Suprapubic skin (tissue), 4 donors: ENCODE measurements around the gene LENG1. TPM values are rescaled to one million over a fixed set of nuclear protein-coding genes. Genes with fewer than 3 reads are reported as not detected.
A peak's percentile ranks its signal among the peaks of the same experiment; 100 is the strongest.
"Not testable (repeated sequence)": the region's sequence is repeated elsewhere in the genome, so short reads cannot be mapped to it uniquely, and the experiment has no call there.

Experiments
- DNase-seq, 2 donors: peaks; one replicate each; pipeline ENCODE4 v3.0.0-alpha.2; 2019; ENCODE audit warnings: low spot score in 2 of 2
- H3K27ac ChIP-seq: fragments of 200-600 bp; sonication (generic); one replicate; pipeline ENCODE4 v1.5.1; 2019
- H3K27me3 ChIP-seq: fragments of 200-600 bp; sonication (generic); one replicate; pipeline ENCODE4 v1.5.1; 2019
- H3K36me3 ChIP-seq: fragments of 200-600 bp; sonication (generic); one replicate; pipeline ENCODE4 v1.5.1; 2019
- H3K4me1 ChIP-seq: fragments of 200-600 bp; sonication (generic); one replicate; pipeline ENCODE4 v1.5.1; 2019
- H3K4me3 ChIP-seq: fragments of 200-600 bp; sonication (generic); one replicate; pipeline ENCODE4 v1.5.1; 2019; ENCODE audit warnings: mild to moderate bottlenecking
- H3K9me3 ChIP-seq: fragments of 200-600 bp; sonication (generic); one replicate; pipeline ENCODE4 v1.5.1; 2019
- EP300 ChIP-seq: sonication (generic); formaldehyde crosslinking; IDR thresholded peaks from one replicate; pipeline ENCODE4 v1.6.1; 2017; ENCODE audit warnings: antibody characterized with exemption
- POLR2A ChIP-seq, 2 donors: fragments of 450-650 bp; IDR thresholded peaks; one replicate each; pipeline ENCODE4 v1.6.1; 2017; ENCODE audit warnings: antibody characterized with exemption in 2 of 2, mild to moderate bottlenecking in 2 of 2, moderate library complexity in 2 of 2
- POLR2AphosphoS5 ChIP-seq, 3 donors: sonication (generic); formaldehyde crosslinking; IDR thresholded peaks; one replicate each; pipeline ENCODE4 v1.6.1; 2017; ENCODE audit warnings: antibody characterized with exemption in 3 of 3
- WGBS: methylation state at CpG from one replicate; pipeline ENCODE4 v1.1.5; 2018; 5-methylcytosine and 5-hydroxymethylcytosine counted together
- total RNA-seq, 4 donors: library from RNA; depleted of rRNA; stranded (reverse); fragments of >200 nt; gene quantifications; one replicate each; pipeline ENCODE4 v1.1.0, GENCODE V29; 2016
- TF ChIP-seq, protein P1 (sequence below), 2 donors: fragments of 200-600 bp in 1 of 2; fragments of 450-650 bp in 1 of 2; sonication (generic) in 1 of 2; IDR thresholded peaks; one replicate each; pipeline ENCODE4 v1.5.1; 2016 to 2019; ENCODE audit warnings: antibody characterized with exemption in 2 of 2, mild to moderate bottlenecking in 1 of 2, moderate library complexity in 1 of 2

Gene LENG1
- total RNA-seq, 4 donors from 2014 or later: 2.6 to 4.6 (median 4.0) TPM

DNA sequence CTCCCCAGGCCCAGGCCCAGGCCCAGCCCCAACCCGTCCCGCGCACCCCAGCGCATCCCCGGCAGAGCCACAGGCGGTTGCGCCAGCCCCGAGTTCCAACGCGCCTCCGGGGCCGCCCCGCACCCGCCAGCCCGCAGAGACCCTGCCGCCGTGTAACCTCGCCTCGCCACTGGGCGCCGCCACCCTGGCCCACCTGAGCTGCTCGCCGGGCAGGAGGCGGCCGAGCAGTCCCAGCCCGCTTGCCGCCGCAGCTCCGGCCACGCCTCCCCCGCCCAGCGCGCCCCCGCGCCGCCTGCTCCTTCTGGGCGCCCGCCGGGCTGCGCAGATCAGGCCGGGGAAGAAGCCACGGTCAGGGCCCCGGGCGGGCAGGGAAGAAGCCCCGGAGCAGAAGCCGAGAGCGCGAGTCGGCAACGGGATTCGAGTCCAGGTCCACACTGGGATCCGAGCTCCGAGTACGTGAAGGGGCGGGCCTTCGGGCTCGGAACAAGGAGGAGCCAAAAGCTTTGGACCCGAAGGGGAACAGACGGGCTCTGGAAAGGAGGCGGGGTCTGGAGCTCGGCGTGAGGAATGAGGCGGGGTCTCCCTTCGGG, 29.7 kb upstream of the LENG1 start, which contains the start of gene MBOAT7:
TSS of gene MBOAT7 (minus strand) at position 436 of the 590 bp plus-strand sequence. CDS start 1,072 bp downstream, outside the sequence.
- TF ChIP-seq EP300 (no peak), POLR2AphosphoS5 (IDR thresholded peaks at IDR 0.05) (no peak)
- TF ChIP-seq, protein P1, sequence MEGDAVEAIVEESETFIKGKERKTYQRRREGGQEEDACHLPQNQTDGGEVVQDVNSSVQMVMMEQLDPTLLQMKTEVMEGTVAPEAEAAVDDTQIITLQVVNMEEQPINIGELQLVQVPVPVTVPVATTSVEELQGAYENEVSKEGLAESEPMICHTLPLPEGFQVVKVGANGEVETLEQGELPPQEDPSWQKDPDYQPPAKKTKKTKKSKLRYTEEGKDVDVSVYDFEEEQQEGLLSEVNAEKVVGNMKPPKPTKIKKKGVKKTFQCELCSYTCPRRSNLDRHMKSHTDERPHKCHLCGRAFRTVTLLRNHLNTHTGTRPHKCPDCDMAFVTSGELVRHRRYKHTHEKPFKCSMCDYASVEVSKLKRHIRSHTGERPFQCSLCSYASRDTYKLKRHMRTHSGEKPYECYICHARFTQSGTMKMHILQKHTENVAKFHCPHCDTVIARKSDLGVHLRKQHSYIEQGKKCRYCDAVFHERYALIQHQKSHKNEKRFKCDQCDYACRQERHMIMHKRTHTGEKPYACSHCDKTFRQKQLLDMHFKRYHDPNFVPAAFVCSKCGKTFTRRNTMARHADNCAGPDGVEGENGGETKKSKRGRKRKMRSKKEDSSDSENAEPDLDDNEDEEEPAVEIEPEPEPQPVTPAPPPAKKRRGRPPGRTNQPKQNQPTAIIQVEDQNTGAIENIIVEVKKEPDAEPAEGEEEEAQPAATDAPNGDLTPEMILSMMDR (IDR thresholded peaks at IDR 0.05): peak in 1 of 2 donors; percentile 14
- H3K4me3 ChIP-seq: peak within 1 kb of the TSS; percentile 68
- H3K27me3 ChIP-seq: no peaks in the 10 kb centered on the region
- H3K4me1 ChIP-seq: peaks cover 30% of the 10 kb centered on the region
- peaks cover 23% of the 10 kb centered on the region for H3K36me3 ChIP-seq
- WGBS: 1% methylated on average over 23 of the region's 64 CpGs
- peak within 1 kb of the TSS; percentile 98 for H3K27ac ChIP-seq
- peak in 1 of 2 donors; percentile 83 for DNase-seq
- no peaks in the 10 kb centered on the region for H3K9me3 ChIP-seq

DNA sequence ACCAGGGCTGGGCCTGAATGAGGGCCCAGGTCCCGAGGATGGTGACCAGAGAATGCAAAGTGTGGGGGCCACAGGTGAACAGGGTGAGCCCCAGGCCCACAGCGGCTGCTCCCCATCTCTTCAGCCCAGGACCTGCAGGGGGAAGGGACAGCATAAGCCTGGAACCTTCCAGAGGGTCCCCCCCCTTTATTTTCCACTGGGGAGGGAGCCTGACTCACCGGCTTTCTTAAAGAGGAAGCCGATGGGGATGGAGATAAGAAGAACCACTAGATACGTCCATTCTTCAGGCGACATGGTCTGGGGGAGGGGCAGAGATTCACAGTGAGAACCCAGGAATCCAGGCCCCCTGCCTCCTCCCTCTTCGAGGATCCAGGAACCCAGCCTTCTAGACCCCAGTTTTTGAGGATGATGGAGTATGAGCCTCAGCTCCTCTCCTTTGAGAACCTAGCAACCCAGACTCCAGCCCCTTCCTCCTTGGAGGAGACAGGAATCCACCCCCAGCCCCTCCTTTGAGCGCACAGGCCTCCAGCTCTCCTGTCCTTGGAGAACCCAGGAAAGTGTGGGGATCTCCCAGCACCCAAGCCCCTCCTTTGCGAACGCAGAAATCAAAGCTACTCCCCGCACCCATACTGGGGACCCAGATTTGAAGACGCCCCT, 28.8 kb upstream of the LENG1 start:
- Histone ChIP-seq H3K9me3 (no peaks in the 10 kb centered on the region), H3K4me3 (peak overlapping the region; percentile 68), H3K27me3 (no peaks in the 10 kb centered on the region), H3K27ac (peak overlapping the region; percentile 98), H3K36me3 (peaks cover 17% of the 10 kb centered on the region), H3K4me1 (peaks cover 30% of the 10 kb centered on the region)
- TF ChIP-seq POLR2A (IDR thresholded peaks at IDR 0.05) (no peak), POLR2AphosphoS5 (IDR thresholded peaks at IDR 0.05) (no peak), EP300 (no peak)
- 17% methylated on average over 12 of the region's 12 CpGs for WGBS
- DNase-seq: no peak

DNA sequence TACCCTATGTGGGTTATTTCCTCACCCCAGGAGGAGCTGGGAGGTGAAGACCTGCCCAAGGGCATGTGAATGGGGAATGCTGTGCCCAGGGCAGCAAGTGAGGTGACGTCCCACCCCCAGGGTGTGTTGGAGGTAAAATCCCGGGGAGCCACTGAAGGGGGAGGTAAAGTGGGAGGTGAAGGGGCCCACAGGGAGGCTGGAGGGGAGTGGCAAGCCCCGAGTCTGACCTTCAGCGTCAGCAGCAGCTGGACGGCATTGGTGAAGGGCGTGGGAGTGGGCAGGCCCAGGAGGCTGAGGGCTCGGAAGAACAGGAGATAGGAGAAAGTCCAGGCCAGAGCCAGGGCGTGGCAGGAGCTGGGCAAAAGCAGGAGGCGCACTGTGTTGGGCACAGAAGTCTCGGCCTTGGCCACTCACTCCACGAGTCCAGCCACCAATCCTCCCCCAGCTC, 27.4 kb upstream of the LENG1 start:
- 78% methylated on average over 11 of the region's 11 CpGs for WGBS
- Histone ChIP-seq H3K27me3 (no peaks in the 10 kb centered on the region), H3K36me3 (peaks cover 12% of the 10 kb centered on the region), H3K9me3 (no peaks in the 10 kb centered on the region), H3K4me1 (peaks cover 24% of the 10 kb centered on the region), H3K27ac (no peak overlapping the region), H3K4me3 (no peak overlapping the region)
- TF ChIP-seq POLR2AphosphoS5 (IDR thresholded peaks at IDR 0.05) (no peak), EP300 (no peak), POLR2A (IDR thresholded peaks at IDR 0.05) (no peak)
- TF ChIP-seq, protein P1 (IDR thresholded peaks at IDR 0.05): no peak
- no peak for DNase-seq

DNA sequence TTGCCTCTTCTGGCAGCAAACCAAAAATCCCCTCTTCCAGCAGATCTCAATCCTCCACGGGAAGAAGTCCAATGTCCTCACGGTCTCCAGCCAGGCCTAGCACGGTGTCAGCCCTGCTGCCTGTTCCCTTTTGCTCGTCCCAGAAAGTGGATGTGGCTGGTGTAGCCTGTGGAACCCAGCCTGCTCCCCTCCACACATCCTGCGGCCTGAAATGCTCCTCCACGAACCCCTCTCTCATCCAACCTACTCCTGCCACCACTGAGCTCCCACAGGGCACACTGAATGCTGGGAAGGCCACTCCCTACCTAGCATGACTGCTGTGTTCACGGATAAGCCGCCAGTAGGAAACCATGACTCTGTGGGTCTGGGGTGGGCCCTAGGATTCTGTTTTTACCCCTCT, 26.8 kb upstream of the LENG1 start:
- Histone ChIP-seq H3K36me3 (peaks cover 12% of the 10 kb centered on the region), H3K4me3 (no peak overlapping the region), H3K27ac (no peak overlapping the region), H3K4me1 (peaks cover 18% of the 10 kb centered on the region), H3K27me3 (no peaks in the 10 kb centered on the region), H3K9me3 (no peaks in the 10 kb centered on the region)
- WGBS: 94% methylated on average over 8 of the region's 8 CpGs
- DNase-seq: no peak
- TF ChIP-seq POLR2AphosphoS5 (IDR thresholded peaks at IDR 0.05) (no peak), EP300 (no peak), POLR2A (IDR thresholded peaks at IDR 0.05) (no peak)
- TF ChIP-seq, protein P1 (IDR thresholded peaks at IDR 0.05): no peak

DNA sequence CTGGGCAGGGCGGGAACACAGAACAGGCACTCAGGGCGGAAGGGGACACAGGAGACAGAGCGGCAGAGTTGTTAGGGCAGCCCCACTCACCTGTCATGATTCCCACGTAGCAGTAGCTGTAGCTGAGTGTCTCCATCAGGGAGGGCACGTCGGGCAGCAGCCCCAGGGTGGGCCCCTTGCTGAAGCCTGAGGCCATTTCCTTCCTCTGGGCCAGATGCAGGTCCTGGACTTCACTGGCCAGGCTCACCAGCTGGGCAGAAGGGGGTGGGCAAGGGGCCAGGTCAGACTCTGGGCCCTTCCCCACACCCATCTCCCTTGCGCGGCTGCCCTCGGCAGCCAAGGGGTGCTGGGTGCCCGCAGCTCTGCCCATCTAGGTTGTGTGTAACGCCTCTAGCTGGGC, 23.9 kb upstream of the LENG1 start:
- Histone ChIP-seq H3K27me3 (no peaks in the 10 kb centered on the region), H3K27ac (no peak overlapping the region), H3K36me3 (peaks cover 24% of the 10 kb centered on the region), H3K4me1 (peaks cover 10% of the 10 kb centered on the region), H3K4me3 (no peak overlapping the region), H3K9me3 (no peaks in the 10 kb centered on the region)
- 93% methylated on average over 8 of the region's 11 CpGs for WGBS
- DNase-seq: no peak
- no peak for TF ChIP-seq POLR2AphosphoS5 (IDR thresholded peaks at IDR 0.05)
- TF ChIP-seq EP300: no peak
- TF ChIP-seq, protein P1 (IDR thresholded peaks at IDR 0.05): no peak
- TF ChIP-seq POLR2A (IDR thresholded peaks at IDR 0.05): no peak

DNA sequence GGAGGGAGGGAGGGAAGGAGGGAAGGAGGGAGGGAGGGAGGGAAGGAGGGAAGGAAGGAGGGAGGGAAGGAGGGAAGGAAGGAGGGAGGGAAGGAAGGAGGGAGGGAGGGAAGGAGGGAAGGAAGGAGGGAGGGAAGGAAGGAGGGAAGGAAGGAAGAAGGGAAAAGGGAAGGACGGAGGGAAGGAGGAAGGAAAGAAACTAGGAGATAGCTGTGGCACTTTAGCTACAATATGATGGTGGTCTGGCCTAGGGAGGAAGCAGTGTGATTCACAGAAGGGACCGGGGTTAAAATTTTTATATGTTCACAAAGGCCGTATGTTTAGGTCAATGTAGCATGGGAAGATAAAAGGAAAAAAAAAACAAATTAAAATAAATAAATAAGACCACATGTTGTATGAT, 22.4 kb upstream of the LENG1 start:
- DNase-seq, H3K4me3 ChIP-seq, H3K9me3 ChIP-seq, H3K4me1 ChIP-seq, H3K27me3 ChIP-seq, H3K27ac ChIP-seq: not testable (repeated sequence)
- 91% methylated on average over 3 of the region's 3 CpGs for WGBS
- peaks cover 21% of the 10 kb centered on the region for H3K36me3 ChIP-seq
